ENCODE data around the gene MTMR12.
"Not testable (repeated sequence)": the region's sequence is repeated elsewhere in the genome, so short reads cannot be mapped to it uniquely, and the experiment has no call there.

The MTMR12 gene

DNA sequence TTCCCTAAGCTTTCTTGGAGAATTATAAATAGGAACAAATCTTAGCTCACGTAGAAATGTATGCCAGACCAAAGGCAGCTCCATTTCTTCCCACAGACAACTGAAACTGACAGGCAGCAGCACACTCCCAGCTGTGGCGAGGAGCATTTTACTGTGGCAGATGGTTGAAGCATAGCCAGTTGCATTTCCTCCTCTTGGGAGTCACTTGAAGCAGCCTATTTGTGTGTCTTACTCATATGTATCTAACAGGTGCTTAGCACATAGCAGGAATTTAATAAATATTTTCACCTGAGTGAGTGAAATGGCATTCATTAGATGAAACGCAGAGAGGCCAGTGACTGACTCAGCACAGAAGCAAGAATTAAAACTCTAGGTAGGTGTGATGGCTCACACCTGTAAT is 12.3 kb upstream of the MTMR12 start:
- DNase-seq, result no peak

DNA sequence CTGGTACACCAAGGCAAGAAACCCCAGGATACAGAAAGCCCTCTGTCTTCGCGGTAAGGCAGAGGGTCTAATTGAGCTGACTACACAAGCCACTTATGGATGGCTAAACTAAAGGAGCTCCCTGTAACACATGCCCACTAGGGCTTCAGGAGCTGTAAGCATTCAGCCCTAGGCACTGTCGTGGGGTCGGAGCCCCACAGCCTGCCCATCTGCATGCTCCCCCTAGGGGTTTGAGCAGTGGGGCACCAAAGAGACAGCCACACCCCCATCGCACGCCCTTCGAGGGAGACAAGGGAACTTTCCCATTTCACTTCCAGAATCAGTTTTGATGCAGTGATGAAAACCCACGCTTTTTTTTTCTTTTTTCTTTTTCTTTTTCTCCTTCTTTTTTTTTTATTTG is 11.0 kb upstream of the MTMR12 start:
- no peak for DNase-seq

DNA sequence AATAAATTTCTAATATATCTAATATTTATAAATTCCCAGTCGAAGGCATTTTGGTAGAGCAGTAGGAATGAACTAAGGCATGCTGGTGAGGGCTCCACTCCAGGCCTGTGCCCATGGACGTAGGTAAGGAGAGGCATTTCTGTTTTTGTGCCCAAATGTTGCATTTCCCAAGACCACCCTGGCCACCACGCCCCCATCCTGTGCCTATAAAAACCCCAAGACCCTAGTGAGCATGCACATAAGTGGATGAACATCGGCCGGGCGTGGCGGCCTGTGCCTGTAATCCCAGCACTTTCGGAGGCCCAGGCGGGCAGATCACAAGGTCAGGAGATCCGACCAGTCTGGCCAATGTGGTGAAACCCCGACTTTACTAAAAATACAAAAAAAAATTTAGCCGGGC is 10.1 kb upstream of the MTMR12 start:
- no peak for DNase-seq

DNA sequence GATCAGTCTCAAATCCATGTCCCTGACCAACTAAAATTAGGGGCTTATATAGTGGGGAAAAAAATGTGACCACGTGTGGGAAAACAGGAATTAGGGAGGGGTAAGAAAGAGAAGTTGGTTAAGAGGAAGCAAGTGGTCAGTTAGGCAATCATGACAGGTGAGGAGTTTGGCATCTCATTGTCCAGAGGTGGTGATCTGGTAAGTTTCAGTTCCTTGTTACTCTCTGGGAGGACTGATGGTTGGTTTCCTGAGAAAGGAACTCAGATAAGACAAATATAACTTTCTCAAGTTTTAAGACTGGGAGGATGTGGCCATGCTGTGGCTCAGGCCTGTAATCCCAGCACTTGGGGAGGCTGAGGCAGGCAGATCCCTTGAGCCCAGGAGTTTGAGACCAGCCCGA is 9.0 kb upstream of the MTMR12 start:
- DNase-seq, result not testable (repeated sequence)

DNA sequence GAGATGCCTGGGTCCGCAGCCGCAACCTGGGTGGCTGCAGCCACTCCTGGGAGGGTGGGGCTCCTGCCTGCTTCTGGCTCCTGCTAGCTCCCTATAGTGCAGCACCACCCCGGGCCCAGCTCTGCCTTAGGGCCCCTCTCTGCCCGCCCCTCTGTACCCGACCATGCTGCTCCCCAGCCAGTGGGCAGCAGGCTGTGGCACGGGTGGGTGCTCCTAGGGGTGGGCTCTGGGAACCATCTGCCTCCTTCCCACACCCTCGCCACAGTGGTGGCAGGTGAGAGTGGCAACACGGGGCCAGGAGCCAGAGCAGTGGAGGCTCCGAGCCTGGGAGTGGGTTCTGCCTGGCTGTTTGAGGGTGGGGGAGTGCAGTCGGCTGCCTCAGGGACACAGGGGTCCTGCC is 7.8 kb upstream of the MTMR12 start:
- DNase-seq, result no peak

DNA sequence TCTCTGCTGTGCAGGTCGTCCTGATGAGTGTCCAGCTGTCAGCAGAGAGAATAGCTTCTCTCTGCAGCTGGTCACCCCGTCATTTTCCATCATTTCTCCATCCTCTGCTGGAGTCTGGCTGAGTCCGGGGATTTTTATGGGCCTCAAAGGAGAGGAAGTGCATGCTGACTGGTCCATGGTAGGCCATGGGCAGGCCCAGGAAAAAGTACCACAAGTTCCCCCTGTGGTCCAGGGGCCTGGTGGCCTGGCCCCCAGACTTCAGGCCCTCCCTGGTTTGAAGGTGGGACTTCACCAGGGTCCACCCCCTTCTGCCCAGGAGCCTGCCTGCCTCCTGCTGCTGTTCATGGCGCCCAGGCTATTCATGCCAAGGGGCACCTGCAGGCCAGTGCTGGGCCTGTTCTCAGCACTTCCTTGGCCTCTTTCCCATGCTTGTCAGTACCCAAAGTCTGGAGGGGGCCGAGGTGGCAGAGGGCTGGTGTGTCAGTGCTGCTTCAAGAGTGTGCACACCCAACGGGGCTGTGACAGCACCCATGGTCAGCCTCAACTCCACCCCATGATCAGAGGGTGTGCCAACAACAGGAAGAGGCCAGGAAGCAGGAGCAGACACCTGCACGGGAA is 7.3 kb upstream of the MTMR12 start:
- no peak for DNase-seq

DNA sequence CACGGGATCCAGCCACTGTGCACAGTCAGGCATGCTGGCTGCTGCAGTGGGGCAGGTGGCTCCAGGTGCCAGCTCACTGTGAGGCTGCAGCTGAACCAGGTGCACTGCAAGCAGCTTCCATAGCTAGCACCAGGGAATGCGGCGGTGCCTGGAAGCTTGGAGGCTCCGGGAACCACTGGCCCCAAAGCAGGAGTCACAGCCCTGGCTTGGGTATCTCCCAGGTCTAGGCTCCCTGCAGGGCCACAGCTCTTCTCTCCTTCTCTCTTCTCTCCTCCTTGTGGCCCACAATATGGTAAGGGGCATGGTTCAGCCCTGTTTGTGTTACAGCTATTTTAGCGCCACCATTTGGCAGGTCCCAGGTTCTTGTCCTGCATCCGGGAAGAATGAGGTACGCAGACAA is 6.7 kb upstream of the MTMR12 start:
- DNase-seq, result no peak

DNA sequence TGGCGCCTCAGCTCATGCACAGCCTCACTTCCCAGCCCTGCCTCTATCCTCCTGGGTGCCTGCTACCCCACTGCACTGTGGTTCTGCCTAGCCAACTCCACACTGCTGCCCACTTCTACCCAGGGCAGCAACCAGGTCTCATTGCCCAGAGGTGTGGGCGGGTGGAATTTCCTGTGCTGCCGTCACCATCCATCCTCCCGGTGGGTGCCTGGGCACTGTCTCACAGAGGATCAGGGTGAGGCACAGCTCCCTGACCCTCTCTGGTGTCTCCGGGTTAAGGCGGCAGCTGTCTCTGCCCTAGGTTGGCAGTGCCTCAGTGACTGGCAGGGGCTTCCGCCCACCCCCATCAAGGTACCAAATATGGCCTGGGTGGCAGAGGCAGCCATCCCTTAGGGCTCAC is 4.3 kb upstream of the MTMR12 start:
- DNase-seq, result no peak

DNA sequence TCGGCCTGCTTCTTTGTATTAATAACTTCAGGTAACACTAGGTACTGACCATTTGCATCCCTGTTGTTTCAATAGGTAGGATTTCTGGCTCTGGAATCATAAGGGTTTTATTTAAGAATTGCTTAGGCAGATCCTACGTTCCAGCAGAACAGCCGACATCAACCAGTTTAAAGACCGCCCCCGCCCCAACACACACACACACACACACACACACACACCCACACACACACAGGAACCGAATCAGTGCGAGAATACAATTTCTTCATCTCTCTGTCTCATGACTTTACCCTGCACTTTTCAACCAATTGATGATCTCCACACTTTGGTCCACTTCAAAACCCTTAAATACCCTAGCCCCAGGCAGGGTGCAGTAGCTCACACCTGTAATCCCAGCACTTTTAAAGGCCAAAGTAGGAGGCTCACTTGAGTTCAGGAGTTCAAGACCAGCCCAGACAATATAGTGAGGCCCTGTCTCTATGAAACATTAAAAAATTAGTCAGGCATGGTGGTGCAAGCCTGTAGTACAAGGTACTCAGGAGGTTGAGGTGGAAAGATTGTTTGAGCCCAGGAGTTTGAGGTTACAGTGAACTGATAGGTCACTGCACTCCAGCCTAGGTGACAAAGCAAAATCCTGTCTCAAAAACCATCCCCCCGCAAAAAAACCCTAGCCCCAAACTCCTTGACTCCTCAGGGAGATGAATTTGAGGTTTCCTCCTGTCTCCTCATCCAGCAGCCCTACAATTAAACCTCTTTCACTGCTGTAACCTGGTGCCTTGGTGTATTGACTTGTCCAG is 2.7 kb upstream of the MTMR12 start:
- DNase-seq, result no peak

DNA sequence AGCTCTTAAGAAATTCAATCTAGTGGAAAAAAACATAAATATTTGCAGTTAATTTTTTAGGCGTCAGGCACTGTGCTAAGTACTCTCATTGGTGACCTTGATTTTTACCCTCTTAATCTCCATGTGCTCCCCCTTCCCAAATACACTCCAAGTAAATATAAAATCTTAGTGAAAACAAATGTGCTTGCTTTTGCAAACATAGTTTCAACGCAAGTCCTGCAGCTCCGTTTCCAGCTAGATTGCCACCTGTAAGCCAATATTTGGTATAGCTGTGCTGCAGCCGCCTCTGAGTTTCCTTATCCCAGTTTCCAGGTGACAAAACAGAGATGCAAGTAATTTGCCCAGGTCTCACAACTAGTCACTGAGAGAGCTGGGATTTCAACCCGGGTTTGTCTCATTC is 1.9 kb upstream of the MTMR12 start:
- DNase-seq, result no peak

DNA sequence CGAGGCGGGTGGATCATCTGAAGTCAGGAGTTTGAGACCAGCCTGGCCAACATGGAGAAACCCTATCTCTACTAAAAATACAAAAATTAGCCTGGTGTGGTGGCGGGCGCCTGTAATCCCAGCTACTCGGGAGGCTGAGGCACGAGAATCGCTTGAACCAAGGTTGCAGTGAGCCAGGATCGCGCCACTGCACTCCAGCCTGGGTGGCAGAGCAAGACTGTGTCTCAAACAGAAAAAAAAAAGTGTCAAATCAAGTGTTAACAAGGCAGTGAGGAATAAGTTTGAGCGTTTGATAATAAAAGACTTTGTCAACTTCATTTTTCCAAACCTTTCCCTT is 1.4 kb upstream of the MTMR12 start:
- DNase-seq, result not testable (repeated sequence)

DNA sequence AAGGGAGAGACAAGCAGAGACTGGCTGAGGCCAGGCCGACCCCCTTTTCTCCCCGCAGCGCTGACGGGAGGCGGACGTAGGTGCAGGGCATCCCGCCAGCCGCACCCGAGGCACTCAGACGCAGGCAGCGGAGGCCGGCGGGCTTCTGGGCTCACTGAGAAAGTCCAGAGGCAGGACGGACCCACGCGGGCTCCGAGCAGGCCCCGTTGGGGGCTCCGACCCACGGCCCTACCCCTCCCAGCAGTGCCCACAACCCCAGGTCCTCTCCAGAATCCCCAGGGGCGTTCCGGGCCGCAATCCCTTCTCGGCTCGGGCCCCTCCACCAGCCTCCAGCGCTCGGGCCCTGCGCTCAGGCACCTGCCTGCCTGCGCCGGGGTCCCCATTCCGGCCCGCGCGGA is 543 bp downstream of the MTMR12 start:
- peak; percentile 40 for DNase-seq

DNA sequence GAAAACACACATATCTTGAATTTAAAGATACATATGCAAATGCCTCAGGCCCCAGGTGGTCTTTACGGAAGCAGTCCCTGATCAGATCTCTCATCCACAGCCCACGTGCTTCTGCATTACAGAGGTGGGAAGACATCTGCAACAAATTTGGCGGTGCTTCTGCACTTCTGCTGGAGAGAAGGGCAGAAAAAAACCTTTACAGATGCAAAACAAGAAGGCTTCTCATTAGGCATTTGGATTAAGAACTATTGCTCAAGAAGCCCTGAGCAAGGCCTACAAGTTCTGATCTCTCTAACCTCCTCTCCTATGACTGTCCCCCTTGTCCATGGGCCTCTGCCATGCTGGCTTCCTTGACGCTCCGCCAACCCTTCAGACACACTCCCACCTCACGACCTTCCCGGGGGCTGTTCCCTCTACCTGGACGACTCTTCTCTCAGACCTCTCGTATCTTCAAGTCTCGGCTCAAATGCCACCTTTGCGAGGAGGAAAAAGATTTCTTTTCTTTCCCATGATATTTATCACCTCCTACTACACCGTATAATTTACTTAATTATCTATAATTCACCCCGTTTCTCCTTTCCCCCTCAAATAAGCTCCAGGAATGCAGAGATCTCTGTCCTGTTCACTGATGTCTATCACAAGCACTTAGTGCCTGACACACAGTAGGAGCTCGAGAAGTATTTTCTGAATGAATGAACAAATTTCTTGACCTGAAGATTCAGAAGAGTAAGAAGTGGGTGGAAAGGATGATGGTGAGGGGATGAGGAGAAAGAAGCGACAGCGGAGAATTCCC is 1.1 kb downstream of the MTMR12 start:
- no peak for DNase-seq

DNA sequence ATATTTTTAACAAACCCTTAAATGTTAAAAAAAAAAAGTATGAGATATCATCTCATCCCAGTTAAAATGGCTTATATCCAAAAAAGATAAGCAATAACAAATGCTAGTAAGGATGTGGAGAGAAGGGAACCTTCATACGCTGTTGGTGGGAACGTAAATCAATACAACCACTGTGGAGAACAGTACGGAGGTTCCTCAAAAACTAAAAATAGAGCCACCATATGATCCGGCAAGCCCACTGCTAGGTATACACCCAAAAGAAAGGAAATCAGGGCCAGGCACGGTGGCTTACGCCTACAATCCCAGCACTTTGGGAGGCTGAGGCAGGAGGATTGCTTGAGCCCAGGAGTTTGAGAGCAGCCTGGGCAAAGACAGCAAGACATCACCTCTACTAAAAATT is 3.0 kb downstream of the MTMR12 start:
- no peak for DNase-seq

DNA sequence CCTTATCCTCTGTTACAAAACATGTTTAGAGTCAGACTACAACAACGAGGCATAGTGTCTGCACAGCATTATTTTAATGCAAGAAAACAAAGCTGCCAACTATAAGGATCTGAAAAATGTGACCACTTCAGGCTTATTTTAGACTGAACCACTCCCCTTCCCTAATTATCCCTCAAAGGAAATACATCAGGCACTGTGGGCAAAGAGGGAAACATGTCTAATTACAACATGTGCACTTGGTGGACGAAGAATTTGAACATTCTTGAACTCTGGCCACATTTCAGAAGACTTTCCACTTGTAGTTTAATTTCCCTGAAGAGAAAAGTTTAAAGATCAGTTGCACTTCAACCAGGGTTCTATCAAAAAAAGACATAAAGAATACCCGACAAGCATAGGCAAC is 3.8 kb downstream of the MTMR12 start:
- DNase-seq, result no peak

DNA sequence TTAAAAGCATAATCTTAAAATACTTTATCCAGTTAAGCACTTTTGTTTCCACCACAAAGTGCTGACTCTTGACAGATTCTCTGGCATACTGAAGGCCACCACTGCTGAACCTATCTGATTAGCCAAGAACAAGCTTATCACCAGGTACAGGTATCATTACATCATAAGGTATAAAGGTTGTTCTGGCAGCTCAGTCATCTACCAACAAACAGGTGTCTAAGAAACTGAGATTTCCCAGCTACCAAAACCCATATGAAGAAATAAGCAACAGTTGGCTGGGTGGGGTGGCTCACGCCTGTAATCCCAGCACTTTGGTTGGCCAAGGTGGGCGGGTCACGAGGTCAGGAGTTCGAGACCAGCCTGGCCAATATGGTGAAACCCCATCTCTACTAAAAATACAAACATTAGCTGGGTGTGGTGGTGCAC is 5.0 kb downstream of the MTMR12 start:
- no peak for DNase-seq

DNA sequence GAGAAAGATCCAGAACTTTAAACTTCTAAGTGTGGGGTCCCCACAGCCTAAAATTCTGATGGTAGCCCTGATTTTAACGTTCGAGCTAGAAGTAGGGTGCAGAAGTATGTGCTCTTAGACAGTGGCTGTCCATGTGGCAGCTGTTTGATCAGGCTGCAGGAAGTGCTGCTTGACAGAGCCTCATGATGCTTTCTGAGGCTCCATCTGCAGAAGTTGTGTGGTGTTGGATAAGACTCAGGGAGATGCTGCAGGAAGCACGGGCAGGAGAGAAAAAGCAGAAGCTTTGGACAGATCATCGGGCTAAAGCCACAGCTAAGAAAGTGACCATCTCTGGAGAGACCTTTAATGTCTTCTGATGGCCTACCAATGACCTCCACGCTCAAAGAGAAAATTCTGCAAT is 8.1 kb downstream of the MTMR12 start:
- no peak for DNase-seq

DNA sequence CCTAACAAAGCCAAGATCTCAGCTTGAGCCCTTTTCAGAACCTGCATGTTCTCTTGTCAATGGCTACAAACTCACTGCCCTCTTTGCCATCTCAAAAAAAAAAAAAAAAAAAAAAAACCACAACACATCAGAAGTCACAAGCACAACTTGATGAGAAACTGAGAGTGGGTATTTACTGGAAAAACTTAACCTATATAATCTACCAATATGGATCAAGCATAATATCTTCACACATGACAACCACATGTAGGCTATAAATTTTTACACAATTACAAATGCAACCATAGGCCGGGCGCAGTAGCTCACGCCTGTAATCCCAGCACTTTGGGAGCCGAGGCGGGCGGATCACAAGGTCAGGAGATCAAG is 9.0 kb downstream of the MTMR12 start:
- DNase-seq, result no peak

DNA sequence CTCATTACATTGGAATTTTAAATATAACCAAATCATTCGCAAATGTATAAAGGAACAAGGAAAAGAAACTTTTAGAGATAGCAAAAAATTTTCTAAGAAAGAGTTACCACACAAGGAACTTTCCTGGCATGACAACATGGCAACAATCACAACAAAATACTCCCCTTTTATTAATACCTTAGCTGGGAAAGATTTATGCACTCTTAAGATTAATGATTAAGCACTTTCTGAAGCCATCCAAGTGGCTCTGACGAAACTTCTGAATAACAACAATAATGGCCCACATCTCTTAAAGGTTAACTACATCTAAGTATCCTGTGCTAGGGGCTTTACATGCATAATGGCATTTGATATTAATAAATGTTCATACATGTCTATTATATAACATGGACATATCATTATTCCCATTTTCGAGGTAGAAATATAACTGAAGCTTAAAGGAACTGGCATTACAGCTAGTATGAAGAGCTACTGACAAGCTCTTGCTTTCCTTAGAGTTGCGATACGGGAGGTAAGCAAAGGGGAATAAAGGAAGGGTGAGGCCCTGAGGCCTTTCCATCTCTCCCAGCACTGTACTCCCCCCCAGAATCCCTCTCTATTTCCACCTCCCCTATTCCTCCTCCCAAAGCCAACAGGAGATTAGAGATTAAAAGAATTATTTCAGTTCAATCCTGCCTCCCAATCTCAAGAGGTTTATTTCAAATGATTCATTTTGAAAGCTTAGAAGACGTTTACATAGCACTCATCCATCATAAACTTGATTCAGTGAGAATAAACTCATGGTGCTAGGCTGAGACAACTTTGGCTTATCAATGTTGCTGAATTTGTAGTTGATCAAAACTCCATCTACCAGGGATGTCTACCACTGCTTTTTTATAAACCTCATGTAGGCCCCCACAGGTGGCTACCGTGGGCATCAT is 9.6 kb downstream of the MTMR12 start:
- no peak for DNase-seq

DNA sequence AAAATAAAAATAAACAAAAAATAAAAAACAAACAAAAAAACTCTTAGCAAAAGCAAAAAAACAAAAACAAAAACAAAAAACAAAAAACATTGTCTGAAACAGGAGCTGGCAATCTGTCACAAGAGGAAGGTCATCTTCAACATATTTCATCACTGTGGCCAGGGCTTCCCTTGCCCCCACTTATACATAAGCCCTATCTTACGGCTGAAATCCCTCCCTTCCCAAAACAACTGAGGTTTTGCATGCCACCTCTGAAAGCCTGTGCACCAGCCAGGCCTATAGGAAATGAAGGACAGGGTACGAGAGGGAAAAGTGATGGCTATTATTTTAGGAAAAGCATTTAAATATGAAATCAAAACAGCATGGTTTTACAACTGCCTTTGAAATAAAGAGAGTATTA is 10.8 kb downstream of the MTMR12 start:
- no peak for DNase-seq

DNA sequence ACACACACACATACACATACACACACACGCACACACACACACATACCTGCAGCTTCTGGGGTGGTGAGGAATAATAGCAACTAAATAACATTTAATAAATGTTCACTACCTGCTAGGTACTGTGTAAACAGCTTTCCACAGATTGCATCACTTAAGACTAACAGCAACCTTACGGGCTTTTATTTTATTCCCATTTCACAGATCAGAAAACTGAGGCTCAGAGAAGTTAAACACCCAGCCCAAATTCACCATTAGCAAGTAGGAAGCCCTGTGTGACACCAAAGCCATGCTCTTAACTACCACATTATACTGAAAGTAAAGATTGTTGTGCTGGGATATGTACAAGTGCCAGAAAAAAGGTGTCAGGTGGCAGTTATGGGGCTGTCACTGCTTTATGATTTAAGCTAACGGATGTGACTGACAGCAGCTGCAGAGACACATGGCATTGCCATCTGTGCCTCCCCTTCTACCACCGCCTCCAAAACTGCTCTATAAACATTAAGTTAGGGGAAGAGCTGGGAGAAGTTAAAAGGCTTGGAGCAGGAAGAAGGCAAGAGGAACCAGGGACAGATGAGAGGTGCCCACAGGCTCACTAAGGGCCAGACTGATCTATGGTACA is 13.6 kb downstream of the MTMR12 start:
- DNase-seq, result no peak

DNA sequence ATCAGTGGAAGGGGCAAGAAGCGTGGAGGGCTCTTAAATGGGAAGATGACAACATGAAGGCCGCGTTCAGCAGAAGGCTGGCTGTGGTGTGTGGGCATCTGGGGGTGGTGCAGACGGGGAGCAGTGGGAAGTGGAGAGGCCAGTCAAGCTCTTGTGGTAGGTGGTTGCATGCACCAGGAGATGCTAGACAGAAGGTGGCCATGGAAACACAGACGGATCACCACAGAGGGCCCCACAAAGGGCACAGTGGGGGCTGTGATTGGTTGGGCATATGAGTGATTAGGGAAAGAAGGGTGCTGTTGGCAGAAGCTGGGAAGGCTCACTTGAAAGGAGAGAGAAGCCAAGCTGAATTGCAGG is 14.7 kb downstream of the MTMR12 start:
- DNase-seq, result no peak

Measured in NCI-H1436 (cell line).